HepG2 (cell line): Measurements from ENCODE around the gene PAN2. TPM values are rescaled to one million over a fixed set of nuclear protein-coding genes. Genes with fewer than 3 reads are reported as not detected.

Experiments used
- ATM ChIP-seq: fragments of 450-650 bp; IDR thresholded peaks from 2 replicates; pipeline ENCODE4 v1.7.1; 2017; ENCODE audit warnings: mild to moderate bottlenecking, borderline replicate concordance
- KLF13 ChIP-seq: sonication (generic); formaldehyde crosslinking; IDR thresholded peaks from 2 replicates; pipeline ENCODE4 v1.4.0; 2020; ENCODE audit warnings: mild to moderate bottlenecking, missing genetic modification reagents
- MEF2D ChIP-seq: sonication (generic); formaldehyde crosslinking; IDR thresholded peaks from 2 replicates; pipeline ENCODE4 v1.5.1; 2020; ENCODE audit warnings: mild to moderate bottlenecking, missing genetic modification reagents
- ZBTB8A ChIP-seq: sonication (generic); formaldehyde crosslinking; IDR thresholded peaks from 2 replicates; pipeline ENCODE4 v1.4.0; 2020; ENCODE audit warnings: mild to moderate bottlenecking, low read depth, missing genetic modification reagents, borderline replicate concordance
- ZNF331 ChIP-seq: sonication (generic); formaldehyde crosslinking; IDR thresholded peaks from 2 replicates; pipeline ENCODE4 v1.4.0; 2020; ENCODE audit warnings: missing genetic modification reagents
- ZNF446 ChIP-seq: sonication (generic); formaldehyde crosslinking; IDR thresholded peaks from 2 replicates; pipeline ENCODE4 v1.5.0; 2020; ENCODE audit warnings: mild to moderate bottlenecking, missing genetic modification reagents
- ZNF530 ChIP-seq: sonication (generic); formaldehyde crosslinking; IDR thresholded peaks from 2 replicates; pipeline ENCODE4 v1.5.0; 2020; ENCODE audit warnings: low read depth, mild to moderate bottlenecking, missing genetic modification reagents
- ZNF563 ChIP-seq: sonication (generic); formaldehyde crosslinking; IDR thresholded peaks from 2 replicates; pipeline ENCODE4 v1.8.0; 2022; ENCODE audit warnings: mild to moderate bottlenecking, moderate library complexity, missing genetic modification reagents
- ZNF878 ChIP-seq: sonication (generic); formaldehyde crosslinking; IDR thresholded peaks from 2 replicates; pipeline ENCODE4 v1.8.1; 2023; ENCODE audit warnings: mild to moderate bottlenecking, missing genetic modification reagents, moderate library complexity
- ZSCAN12 ChIP-seq: sonication (generic); formaldehyde crosslinking; IDR thresholded peaks from 2 replicates; pipeline ENCODE4 v1.9.0; 2021; ENCODE audit warnings: mild to moderate bottlenecking, missing genetic modification reagents
- polyA plus RNA-seq, 8 experiments: library from polyadenylated mRNA; depleted of rRNA in 3 of 8; stranded (reverse) in 7 of 8; unstranded in 1 of 8; fragments of >200 nt; fragmentation: Illumina TruSeq in 4 of 8; extraction: Trizol in 4 of 8; gene quantifications; 2 replicates each; pipeline versions ENCODE4 v1.2.1 to v1.2.3, GENCODE V29; 2011 to 2016; ENCODE audit warnings: low read depth in 4 of 8, missing spikeins in 1 of 8, mixed read lengths in 1 of 8; ENCODE audit not compliant: insufficient read depth in 1 of 8
- total RNA-seq, 5 experiments: library from RNA; depleted of rRNA; stranded (reverse); fragments of >200 nt; fragmentation: Illumina TruSeq; extraction: Trizol; gene quantifications; 2 replicates each; pipeline ENCODE4 v1.2.3, GENCODE V29; 2016; ENCODE audit warnings: low read depth in 1 of 5
- TF ChIP-seq, protein P1 (sequence below): sonication (generic); formaldehyde crosslinking; IDR thresholded peaks from 2 replicates; pipeline ENCODE4 v1.4.0; 2020; ENCODE audit warnings: mild to moderate bottlenecking, low read depth, missing genetic modification reagents
- TF ChIP-seq, protein P2 (sequence below): sonication (generic); formaldehyde crosslinking; IDR thresholded peaks from 2 replicates; pipeline ENCODE4 v1.8.0; 2022; ENCODE audit warnings: mild to moderate bottlenecking, missing genetic modification reagents, borderline replicate concordance
- TF ChIP-seq, protein P3 (sequence below): fragments of 450-650 bp; IDR thresholded peaks from 2 replicates; pipeline ENCODE4 v1.6.1; 2017
- TF ChIP-seq, protein P4 (sequence below): sonication (generic); formaldehyde crosslinking; IDR thresholded peaks from 2 replicates; pipeline ENCODE4 v1.5.0; 2020; ENCODE audit warnings: missing genetic modification reagents
- TF ChIP-seq, protein P5 (sequence below): sonication (generic); formaldehyde crosslinking; conservative IDR thresholded peaks from 2 replicates; pipeline ENCODE4 v1.4.0; 2020; ENCODE audit warnings: missing genetic modification reagents
- TF ChIP-seq, protein P6 (sequence below): sonication (generic); formaldehyde crosslinking; IDR thresholded peaks from 2 replicates; pipeline ENCODE4 v1.5.0; 2020; ENCODE audit warnings: mild to moderate bottlenecking, missing genetic modification reagents
- TF ChIP-seq, protein P7 (sequence below): sonication (generic); formaldehyde crosslinking; IDR thresholded peaks from 2 replicates; pipeline ENCODE4 v1.4.0; 2020; ENCODE audit warnings: missing genetic modification reagents

Gene PAN2
- total and polyA plus RNA-seq, 2 of the 13 experiments (the other 11 are each of a cell fraction or from before 2014, with no cell fraction given) = 27.2 to 61.1 TPM

DNA sequence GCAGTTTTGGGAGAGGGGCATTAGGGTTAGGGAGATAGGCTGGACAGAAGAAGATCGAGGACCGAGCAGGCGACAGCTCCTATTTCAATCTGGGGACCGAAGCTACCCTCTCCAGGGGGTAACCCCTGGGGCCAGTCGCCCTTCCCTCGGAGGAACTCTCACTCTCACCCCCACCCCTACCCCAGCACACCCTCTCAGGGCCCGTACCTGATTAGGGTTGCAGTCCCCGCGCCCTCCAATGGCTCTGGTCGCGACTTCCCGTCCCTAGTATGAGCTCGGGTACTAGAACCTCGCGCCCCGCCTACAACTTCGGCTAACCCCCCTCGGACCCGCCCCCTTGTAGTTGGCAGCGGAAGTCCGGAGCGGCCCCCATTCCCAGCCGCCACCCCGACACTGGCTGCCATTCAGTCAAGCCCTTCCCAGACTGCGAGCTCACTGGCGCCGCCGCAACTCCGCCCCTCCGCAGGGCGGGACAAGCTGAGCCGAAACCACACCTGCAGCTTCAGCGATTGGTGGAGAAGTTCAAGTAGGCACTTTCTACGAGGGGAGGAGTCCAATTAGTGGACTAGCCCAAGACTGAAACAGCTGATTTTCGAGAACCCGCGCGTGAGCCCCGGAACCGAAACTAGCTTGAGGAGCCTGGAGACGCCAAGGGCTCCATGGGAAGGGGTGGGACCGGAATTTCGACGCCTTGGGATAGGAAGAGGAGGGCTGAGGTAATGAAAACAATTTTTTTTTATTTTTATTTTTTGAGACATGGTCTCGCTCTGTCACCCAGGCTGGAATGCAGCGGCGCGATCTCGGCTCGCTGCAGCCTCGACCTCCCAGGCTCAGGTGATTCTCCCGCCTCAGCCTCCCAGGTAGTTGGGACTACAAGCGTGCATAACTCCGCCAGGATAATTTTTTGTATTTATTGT, 26.3 kb upstream of the PAN2 start, which contains the start of gene STAT2 (continued):
- TF ChIP-seq, protein P1, sequence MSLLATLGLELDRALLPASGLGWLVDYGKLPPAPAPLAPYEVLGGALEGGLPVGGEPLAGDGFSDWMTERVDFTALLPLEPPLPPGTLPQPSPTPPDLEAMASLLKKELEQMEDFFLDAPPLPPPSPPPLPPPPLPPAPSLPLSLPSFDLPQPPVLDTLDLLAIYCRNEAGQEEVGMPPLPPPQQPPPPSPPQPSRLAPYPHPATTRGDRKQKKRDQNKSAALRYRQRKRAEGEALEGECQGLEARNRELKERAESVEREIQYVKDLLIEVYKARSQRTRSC = no peak
- TF ChIP-seq ZNF446 (CRISPR knock-in tag) = no peak
- no peak for TF ChIP-seq ZNF530
- TF ChIP-seq ATM = no peak
- no peak; the same call in 1 of the 2 replicates for TF ChIP-seq ZNF563 (CRISPR knock-in tag)
- TF ChIP-seq, protein P2, sequence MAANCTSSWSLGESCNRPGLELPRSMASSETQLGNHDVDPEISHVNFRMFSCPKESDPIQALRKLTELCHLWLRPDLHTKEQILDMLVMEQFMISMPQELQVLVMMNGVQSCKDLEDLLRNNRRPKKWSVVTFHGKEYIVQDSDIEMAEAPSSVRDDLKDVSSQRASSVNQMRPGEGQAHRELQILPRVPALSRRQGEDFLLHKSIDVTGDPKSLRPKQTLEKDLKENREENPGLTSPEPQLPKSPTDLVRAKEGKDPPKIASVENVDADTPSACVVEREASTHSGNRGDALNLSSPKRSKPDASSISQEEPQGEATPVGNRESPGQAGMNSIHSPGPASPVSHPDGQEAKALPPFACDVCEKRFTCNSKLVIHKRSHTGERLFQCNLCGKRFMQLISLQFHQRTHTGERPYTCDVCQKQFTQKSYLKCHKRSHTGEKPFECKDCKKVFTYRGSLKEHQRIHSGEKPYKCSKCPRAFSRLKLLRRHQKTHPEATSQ (CRISPR knock-in tag) = no peak
- TF ChIP-seq, protein P3, sequence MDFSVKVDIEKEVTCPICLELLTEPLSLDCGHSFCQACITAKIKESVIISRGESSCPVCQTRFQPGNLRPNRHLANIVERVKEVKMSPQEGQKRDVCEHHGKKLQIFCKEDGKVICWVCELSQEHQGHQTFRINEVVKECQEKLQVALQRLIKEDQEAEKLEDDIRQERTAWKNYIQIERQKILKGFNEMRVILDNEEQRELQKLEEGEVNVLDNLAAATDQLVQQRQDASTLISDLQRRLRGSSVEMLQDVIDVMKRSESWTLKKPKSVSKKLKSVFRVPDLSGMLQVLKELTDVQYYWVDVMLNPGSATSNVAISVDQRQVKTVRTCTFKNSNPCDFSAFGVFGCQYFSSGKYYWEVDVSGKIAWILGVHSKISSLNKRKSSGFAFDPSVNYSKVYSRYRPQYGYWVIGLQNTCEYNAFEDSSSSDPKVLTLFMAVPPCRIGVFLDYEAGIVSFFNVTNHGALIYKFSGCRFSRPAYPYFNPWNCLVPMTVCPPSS = no peak
- no peak for TF ChIP-seq KLF13
- TF ChIP-seq ZNF878 (CRISPR knock-in tag) = peak; percentile 81
- TF ChIP-seq, protein P4, sequence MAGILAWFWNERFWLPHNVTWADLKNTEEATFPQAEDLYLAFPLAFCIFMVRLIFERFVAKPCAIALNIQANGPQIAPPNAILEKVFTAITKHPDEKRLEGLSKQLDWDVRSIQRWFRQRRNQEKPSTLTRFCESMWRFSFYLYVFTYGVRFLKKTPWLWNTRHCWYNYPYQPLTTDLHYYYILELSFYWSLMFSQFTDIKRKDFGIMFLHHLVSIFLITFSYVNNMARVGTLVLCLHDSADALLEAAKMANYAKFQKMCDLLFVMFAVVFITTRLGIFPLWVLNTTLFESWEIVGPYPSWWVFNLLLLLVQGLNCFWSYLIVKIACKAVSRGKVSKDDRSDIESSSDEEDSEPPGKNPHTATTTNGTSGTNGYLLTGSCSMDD (CRISPR knock-in tag) = no peak
- TF ChIP-seq, protein P5, sequence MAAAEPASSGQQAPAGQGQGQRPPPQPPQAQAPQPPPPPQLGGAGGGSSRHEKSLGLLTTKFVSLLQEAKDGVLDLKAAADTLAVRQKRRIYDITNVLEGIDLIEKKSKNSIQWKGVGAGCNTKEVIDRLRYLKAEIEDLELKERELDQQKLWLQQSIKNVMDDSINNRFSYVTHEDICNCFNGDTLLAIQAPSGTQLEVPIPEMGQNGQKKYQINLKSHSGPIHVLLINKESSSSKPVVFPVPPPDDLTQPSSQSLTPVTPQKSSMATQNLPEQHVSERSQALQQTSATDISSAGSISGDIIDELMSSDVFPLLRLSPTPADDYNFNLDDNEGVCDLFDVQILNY (CRISPR knock-in tag) = peak; percentile 62; the same call in 1 of the 2 replicates
- no peak for TF ChIP-seq ZBTB8A (CRISPR knock-in tag)
- TF ChIP-seq ZNF331 (CRISPR knock-in tag) = peak; percentile 26; the same call in 1 of the 2 replicates
- TF ChIP-seq ZSCAN12 (CRISPR knock-in tag) = 0 out of 2 replicates have a peak, but pooled peaks have one; percentile 39
- TF ChIP-seq, protein P6, sequence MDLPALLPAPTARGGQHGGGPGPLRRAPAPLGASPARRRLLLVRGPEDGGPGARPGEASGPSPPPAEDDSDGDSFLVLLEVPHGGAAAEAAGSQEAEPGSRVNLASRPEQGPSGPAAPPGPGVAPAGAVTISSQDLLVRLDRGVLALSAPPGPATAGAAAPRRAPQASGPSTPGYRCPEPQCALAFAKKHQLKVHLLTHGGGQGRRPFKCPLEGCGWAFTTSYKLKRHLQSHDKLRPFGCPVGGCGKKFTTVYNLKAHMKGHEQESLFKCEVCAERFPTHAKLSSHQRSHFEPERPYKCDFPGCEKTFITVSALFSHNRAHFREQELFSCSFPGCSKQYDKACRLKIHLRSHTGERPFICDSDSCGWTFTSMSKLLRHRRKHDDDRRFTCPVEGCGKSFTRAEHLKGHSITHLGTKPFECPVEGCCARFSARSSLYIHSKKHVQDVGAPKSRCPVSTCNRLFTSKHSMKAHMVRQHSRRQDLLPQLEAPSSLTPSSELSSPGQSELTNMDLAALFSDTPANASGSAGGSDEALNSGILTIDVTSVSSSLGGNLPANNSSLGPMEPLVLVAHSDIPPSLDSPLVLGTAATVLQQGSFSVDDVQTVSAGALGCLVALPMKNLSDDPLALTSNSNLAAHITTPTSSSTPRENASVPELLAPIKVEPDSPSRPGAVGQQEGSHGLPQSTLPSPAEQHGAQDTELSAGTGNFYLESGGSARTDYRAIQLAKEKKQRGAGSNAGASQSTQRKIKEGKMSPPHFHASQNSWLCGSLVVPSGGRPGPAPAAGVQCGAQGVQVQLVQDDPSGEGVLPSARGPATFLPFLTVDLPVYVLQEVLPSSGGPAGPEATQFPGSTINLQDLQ = no peak
- TF ChIP-seq, protein P7, sequence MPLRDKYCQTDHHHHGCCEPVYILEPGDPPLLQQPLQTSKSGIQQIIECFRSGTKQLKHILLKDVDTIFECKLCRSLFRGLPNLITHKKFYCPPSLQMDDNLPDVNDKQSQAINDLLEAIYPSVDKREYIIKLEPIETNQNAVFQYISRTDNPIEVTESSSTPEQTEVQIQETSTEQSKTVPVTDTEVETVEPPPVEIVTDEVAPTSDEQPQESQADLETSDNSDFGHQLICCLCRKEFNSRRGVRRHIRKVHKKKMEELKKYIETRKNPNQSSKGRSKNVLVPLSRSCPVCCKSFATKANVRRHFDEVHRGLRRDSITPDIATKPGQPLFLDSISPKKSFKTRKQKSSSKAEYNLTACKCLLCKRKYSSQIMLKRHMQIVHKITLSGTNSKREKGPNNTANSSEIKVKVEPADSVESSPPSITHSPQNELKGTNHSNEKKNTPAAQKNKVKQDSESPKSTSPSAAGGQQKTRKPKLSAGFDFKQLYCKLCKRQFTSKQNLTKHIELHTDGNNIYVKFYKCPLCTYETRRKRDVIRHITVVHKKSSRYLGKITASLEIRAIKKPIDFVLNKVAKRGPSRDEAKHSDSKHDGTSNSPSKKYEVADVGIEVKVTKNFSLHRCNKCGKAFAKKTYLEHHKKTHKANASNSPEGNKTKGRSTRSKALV (CRISPR knock-in tag) = 0 out of 2 replicates have a peak, but pooled peaks have one; percentile 24
- peak; percentile 55; the same call in 1 of the 2 replicates for TF ChIP-seq MEF2D (CRISPR knock-in tag)
